ENCODE results near the gene LYPLA2. TPM values are rescaled to one million over a fixed set of nuclear protein-coding genes. Genes with fewer than 3 reads are reported as not detected.
"Not testable (repeated sequence)": the region's sequence is repeated elsewhere in the genome, so short reads cannot be mapped to it uniquely, and the experiment has no call there.

The LYPLA2 gene
- polyA plus RNA-seq, 1 of the 3 experiments (the other 2 are of a cell fraction): 109 TPM

DNA sequence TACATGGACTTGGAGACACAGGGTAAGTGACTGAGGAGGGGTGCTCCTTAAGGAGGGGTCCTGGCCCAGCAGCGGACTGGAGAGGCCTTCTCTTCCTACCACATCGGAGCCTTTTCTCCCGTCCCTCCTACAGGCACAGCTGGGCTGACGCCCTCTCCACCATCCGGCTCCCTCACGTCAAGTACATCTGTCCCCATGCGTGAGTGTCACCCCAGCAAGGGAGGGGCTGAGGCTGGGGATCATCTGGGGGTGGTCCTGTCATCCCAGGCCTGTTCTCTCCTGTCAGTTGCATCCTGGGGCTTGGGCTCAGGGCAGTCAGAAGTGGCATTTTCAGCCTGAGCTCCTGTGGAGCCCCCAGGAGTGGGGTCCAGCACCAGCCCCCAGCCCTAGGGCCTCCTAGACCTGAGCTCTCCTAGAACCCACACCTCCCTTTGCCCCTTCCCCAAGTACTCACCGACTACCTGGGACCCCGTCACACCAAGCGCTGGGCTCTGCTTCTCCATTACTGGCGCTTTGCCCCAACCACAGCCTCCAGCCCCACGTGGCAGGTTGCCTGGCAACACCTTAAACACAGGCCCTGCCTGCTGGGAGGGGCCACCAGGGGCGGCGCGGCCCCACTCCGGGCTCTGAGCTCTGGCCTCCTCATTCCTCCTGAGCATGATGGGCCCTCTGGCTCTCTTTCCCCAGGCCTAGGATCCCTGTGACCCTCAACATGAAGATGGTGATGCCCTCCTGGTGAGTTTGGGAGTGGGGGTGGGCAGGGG, 2.3 kb downstream of the LYPLA2 start:
- H3K27me3 ChIP-seq (ENCODE audit: insufficient read depth): no peaks in the 10 kb centered on the region
- no peak overlapping the region for H3K9ac ChIP-seq
- TF ChIP-seq, protein P1, sequence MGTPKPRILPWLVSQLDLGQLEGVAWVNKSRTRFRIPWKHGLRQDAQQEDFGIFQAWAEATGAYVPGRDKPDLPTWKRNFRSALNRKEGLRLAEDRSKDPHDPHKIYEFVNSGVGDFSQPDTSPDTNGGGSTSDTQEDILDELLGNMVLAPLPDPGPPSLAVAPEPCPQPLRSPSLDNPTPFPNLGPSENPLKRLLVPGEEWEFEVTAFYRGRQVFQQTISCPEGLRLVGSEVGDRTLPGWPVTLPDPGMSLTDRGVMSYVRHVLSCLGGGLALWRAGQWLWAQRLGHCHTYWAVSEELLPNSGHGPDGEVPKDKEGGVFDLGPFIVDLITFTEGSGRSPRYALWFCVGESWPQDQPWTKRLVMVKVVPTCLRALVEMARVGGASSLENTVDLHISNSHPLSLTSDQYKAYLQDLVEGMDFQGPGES (IDR thresholded peaks at IDR 0.05; ENCODE audit: low read depth, low read length): no peak
- no peak for TF ChIP-seq RXRA (IDR thresholded peaks at IDR 0.05; ENCODE audit: borderline replicate concordance, low read depth)
- TF ChIP-seq, protein P2, sequence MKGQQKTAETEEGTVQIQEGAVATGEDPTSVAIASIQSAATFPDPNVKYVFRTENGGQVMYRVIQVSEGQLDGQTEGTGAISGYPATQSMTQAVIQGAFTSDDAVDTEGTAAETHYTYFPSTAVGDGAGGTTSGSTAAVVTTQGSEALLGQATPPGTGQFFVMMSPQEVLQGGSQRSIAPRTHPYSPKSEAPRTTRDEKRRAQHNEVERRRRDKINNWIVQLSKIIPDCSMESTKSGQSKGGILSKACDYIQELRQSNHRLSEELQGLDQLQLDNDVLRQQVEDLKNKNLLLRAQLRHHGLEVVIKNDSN (IDR thresholded peaks at IDR 0.05; ENCODE audit: borderline replicate concordance, low read depth): peak; percentile 60; the same call in 1 of the 2 replicates
- no peaks in the 10 kb centered on the region for H3K9me2 ChIP-seq
- peak overlapping the region; percentile 100; the same call in 1 of the 2 replicates for H3K4me2 ChIP-seq
- peaks cover 23 to 44% of the 10 kb centered on the region in 2 experiments for H3K36me3 ChIP-seq (replicated peaks in 1 of 2; ENCODE audit: control insufficient read depth in 1 of 2, insufficient read depth in 2 of 2, low read length in 1 of 2)
- peak overlapping the region in 1 of 2 experiments; percentile 97; a peak in 2 of 4 replicates for H3K4me3 ChIP-seq (ENCODE audit: low read depth in 2 of 2, low read length in 1 of 2)
- no peaks in the 10 kb centered on the region for H3K9me3 ChIP-seq
- POLR2A ChIA-PET: interaction anchor here (1.3 kb wide), 2 partner anchors 30 to 32 kb away, joined by 3 to 4 read pairs; partner anchors contain the start of gene HMGCL
- DNase-seq: peak; percentile 53
- 87% methylated on average over 10 of the region's 16 CpGs for WGBS (ENCODE audit: low lambda C conversion rate)
- H2AFZ ChIP-seq (ENCODE audit: low read depth): no peak overlapping the region
- peaks cover 25% of the 10 kb centered on the region for H3F3A ChIP-seq (replicated peaks; ENCODE audit: insufficient read depth)
- H4K20me1 ChIP-seq (ENCODE audit: insufficient read depth): no peaks in the 10 kb centered on the region
- H3K27ac ChIP-seq (ENCODE audit: low read depth in 2 of 2, low read length in 1 of 2): peak overlapping the region in 1 of 2 experiments; percentile 62; a peak in 2 of 4 replicates
- peaks cover 6 to 21% of the 10 kb centered on the region in 2 experiments; a peak in 3 of 4 replicates for H3K4me1 ChIP-seq (ENCODE audit: control insufficient read depth in 1 of 2, insufficient read depth in 2 of 2, low read depth in 1 of 2, low read length in 1 of 2)
- CTCF ChIA-PET: interaction anchor here (1.1 to 3.0 kb wide), 3 partner anchors 21 to 124 kb away, joined by 3 to 14 read pairs (median 4); partner anchors contain the start of gene FUCA1
- H3K79me2 ChIP-seq (ENCODE audit: insufficient read depth): peaks cover 25% of the 10 kb centered on the region

DNA sequence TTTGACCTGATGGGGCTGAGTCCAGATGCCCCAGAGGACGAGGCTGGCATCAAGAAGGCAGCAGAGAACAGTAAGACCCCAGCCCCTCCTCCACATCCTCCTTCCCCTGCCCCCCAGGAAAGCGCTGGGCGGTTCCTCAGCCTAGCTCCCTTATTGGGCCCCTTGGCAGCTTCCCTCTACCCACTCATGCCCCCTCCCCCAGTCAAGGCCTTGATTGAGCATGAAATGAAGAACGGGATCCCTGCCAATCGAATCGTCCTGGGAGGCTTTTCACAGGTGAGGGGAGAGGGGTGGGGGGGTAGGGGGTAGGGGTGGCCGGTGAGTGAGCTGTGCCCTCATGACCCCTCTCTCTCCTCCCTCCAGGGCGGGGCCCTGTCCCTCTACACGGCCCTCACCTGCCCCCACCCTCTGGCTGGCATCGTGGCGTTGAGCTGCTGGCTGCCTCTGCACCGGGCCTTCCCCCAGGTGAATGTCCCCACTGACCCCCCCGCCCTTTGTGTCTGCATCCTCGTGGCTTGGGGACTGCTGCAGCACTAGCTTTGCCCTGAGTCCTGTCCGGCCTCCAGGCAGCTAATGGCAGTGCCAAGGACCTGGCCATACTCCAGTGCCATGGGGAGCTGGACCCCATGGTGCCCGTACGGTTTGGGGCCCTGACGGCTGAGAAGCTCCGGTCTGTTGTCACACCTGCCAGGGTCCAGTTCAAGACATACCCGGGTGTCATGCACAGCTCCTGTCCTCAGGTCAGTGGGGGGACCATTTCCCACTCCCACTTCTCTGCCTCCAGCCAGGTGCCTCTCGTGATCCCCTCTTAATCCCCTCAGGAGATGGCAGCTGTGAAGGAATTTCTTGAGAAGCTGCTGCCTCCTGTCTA, 3.2 kb downstream of the LYPLA2 start:
- H3K9me2 ChIP-seq: no peaks in the 10 kb centered on the region
- CTCF ChIA-PET: interaction anchor here (0.7 to 3.0 kb wide), 6 partner anchors 15 to 123 kb away, joined by 3 to 14 read pairs (median 4); no protein-coding TSS in a partner anchor
- peaks cover 20% of the 10 kb centered on the region for H3F3A ChIP-seq (replicated peaks; ENCODE audit: insufficient read depth)
- H3K9ac ChIP-seq: no peak overlapping the region
- no peak overlapping the region for H3K27ac ChIP-seq (ENCODE audit: low read depth in 2 of 2, low read length in 1 of 2)
- 89% methylated on average over 7 of the region's 21 CpGs for WGBS (ENCODE audit: low lambda C conversion rate)
- H3K4me2 ChIP-seq: no peak overlapping the region
- no peaks in the 10 kb centered on the region for H4K20me1 ChIP-seq (ENCODE audit: insufficient read depth)
- no peaks in the 10 kb centered on the region for H3K27me3 ChIP-seq (ENCODE audit: insufficient read depth)
- H3K4me1 ChIP-seq (ENCODE audit: control insufficient read depth in 1 of 2, insufficient read depth in 2 of 2, low read depth in 1 of 2, low read length in 1 of 2): peaks cover 6 to 26% of the 10 kb centered on the region in 2 experiments; a peak in 3 of 4 replicates
- POLR2A ChIA-PET: interaction anchor here (1.3 kb wide), 1 partner anchor 31 kb away, joined by 3 read pairs; the partner anchor contains the start of gene HMGCL
- no peak overlapping the region for H2AFZ ChIP-seq (ENCODE audit: low read depth)
- H3K36me3 ChIP-seq (replicated peaks in 1 of 2; ENCODE audit: control insufficient read depth in 1 of 2, insufficient read depth in 2 of 2, low read length in 1 of 2): peaks cover 15 to 46% of the 10 kb centered on the region in 2 experiments
- H3K4me3 ChIP-seq (ENCODE audit: low read depth in 2 of 2, low read length in 1 of 2): no peak overlapping the region
- TF ChIP-seq ELF1 (IDR thresholded peaks at IDR 0.05) (no peak), FOSL2 (IDR thresholded peaks at IDR 0.05; ENCODE audit: borderline replicate concordance, low read depth) (no peak), TCF12 (IDR thresholded peaks at IDR 0.05) (no peak), CHD2 (IDR thresholded peaks at IDR 0.05; ENCODE audit: low read length, partially characterized antibody) (no peak), TEAD4 (IDR thresholded peaks at IDR 0.05; ENCODE audit: borderline replicate concordance, insufficient read depth) (no peak), RXRA (IDR thresholded peaks at IDR 0.05; ENCODE audit: borderline replicate concordance, low read depth) (no peak)
- TF ChIP-seq, protein P3, sequence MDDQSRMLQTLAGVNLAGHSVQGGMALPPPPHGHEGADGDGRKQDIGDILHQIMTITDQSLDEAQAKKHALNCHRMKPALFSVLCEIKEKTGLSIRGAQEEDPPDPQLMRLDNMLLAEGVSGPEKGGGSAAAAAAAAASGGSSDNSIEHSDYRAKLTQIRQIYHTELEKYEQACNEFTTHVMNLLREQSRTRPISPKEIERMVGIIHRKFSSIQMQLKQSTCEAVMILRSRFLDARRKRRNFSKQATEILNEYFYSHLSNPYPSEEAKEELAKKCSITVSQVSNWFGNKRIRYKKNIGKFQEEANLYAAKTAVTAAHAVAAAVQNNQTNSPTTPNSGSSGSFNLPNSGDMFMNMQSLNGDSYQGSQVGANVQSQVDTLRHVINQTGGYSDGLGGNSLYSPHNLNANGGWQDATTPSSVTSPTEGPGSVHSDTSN (IDR thresholded peaks at IDR 0.05): no peak
- no peak for DNase-seq
- peaks cover 25% of the 10 kb centered on the region for H3K79me2 ChIP-seq (ENCODE audit: insufficient read depth)
- H3K9me3 ChIP-seq: no peaks in the 10 kb centered on the region

DNA sequence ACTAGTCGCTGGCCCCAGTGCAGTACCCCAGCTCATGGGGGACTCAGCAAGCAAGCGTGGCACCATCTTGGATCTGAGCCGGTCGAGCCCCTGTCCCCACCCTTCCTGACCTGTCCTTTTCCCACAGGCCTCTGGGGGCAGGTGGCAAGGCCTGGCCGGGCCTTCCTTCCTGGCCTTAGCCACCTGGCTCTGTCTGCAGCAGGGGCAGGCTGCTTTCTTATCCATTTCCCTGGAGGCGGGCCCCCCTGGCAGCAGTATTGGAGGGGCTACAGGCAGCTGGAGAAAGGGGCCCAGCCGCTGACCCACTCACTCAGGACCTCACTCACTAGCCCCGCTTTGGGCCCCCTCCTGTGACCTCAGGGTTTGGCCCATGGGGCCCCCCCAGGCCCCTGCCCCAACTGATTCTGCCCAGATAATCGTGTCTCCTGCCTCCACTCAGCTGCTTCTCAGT, 3.8 kb downstream of the LYPLA2 start:
- Histone ChIP-seq H3K79me2 (ENCODE audit: insufficient read depth) (peaks cover 25% of the 10 kb centered on the region), H3K36me3 (replicated peaks in 1 of 2; ENCODE audit: control insufficient read depth in 1 of 2, insufficient read depth in 2 of 2, low read length in 1 of 2) (peaks cover 11 to 44% of the 10 kb centered on the region in 2 experiments), H3K4me1 (ENCODE audit: control insufficient read depth in 1 of 2, insufficient read depth in 2 of 2, low read depth in 1 of 2, low read length in 1 of 2) (peaks cover 10 to 33% of the 10 kb centered on the region in 2 experiments; a peak in 3 of 4 replicates), H3F3A (replicated peaks; ENCODE audit: insufficient read depth) (peaks cover 16% of the 10 kb centered on the region)
- H3K9ac ChIP-seq; H3K27ac ChIP-seq (ENCODE audit: low read depth in 2 of 2, low read length in 1 of 2); H3K4me2 ChIP-seq; H3K27me3 ChIP-seq (ENCODE audit: insufficient read depth); DNase-seq; H2AFZ ChIP-seq (ENCODE audit: low read depth); H3K9me3 ChIP-seq; H4K20me1 ChIP-seq (ENCODE audit: insufficient read depth); H3K4me3 ChIP-seq (ENCODE audit: low read depth in 2 of 2, low read length in 1 of 2); POLR2A ChIA-PET; H3K9me2 ChIP-seq: not testable (repeated sequence)
- WGBS (ENCODE audit: low lambda C conversion rate): 90% methylated on average over 7 of the region's 9 CpGs
- CTCF ChIA-PET: interaction anchor here (0.7 to 1.4 kb wide), 4 partner anchors 14 to 23 kb away, joined by 3 to 5 read pairs (median 4); no protein-coding TSS in a partner anchor

Data from SK-N-SH (cell line).